Mesodermal cell (in vitro differentiated cells): Measurements from ENCODE around the gene OLFML1.

ENCODE experiments used
- H3K27ac ChIP-seq: 2 replicates; pipeline ENCODE4 v1.7.0; 2013; ENCODE audit warnings: mild to moderate bottlenecking, low read depth, low read length, moderate library complexity; ENCODE audit not compliant: severe bottlenecking
- H3K36me3 ChIP-seq: 2 replicates; pipeline ENCODE4 v1.7.1; 2013; ENCODE audit warnings: mild to moderate bottlenecking, low read length, moderate library complexity; ENCODE audit not compliant: control insufficient read depth, insufficient read depth
- H3K4me1 ChIP-seq: one replicate; pipeline ENCODE4 v1.7.1; 2013; ENCODE audit warnings: mild to moderate bottlenecking, low read length; ENCODE audit not compliant: insufficient read depth, control insufficient read depth, poor library complexity, severe bottlenecking
- H3K4me3 ChIP-seq: 2 replicates; pipeline ENCODE4 v1.7.0; 2013; ENCODE audit warnings: low read length, control low read depth, mild to moderate bottlenecking; ENCODE audit not compliant: insufficient read depth, poor library complexity, severe bottlenecking; ENCODE audit errors: extremely low read depth
- H3K9me3 ChIP-seq: 2 replicates; pipeline ENCODE4 v1.7.1; 2013; ENCODE audit warnings: mild to moderate bottlenecking, low read length, moderate library complexity; ENCODE audit not compliant: control insufficient read depth
- WGBS, 2 experiments: methylation state at CpG; one replicate each; pipeline ENCODE4 v1.1.5; 2013; ENCODE audit warnings: missing lambda C conversion rate in 2 of 2; ENCODE audit not compliant: insufficient coverage in 2 of 2; 5-methylcytosine and 5-hydroxymethylcytosine counted together

Gene OLFML1

GRCh38 chr11:7492253-7492652 is 6.9 kb downstream of the OLFML1 start:
- peaks cover 9% of the 10 kb centered on the region for H3K4me1 ChIP-seq
- WGBS, 2 experiments, result 100% methylated on average over 1 of the region's 1 CpG; no CpG with 5 or more reads in 1 of the 2 experiments
- H3K27ac ChIP-seq, result no peak overlapping the region
- H3K36me3 ChIP-seq, result no peaks in the 10 kb centered on the region
- H3K4me3 ChIP-seq, result no peak overlapping the region
- no peaks in the 10 kb centered on the region for H3K9me3 ChIP-seq

DNA sequence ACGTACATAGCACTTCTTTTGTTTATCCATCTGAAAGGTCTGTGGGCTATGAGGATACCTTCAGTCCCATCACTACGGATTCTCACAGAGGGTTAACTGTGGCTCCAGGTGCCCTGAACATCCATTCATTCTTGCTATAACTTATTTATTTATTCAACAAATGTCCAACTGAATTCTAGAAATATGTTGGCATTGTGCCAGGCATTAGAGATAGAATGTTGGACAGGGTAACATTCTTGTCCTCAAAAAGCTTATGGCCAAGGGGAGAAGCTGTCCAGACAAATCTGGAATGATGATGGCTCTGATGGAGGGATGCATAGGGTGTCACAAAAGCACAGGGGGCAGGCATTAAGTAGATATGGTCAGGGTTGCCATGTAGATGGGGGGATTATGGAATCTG is 8.4 kb downstream of the OLFML1 start:
- H3K36me3 ChIP-seq, result no peaks in the 10 kb centered on the region
- 63 to 87% methylated on average over 1 to 2 of the region's 2 CpGs for WGBS, 2 experiments

DNA sequence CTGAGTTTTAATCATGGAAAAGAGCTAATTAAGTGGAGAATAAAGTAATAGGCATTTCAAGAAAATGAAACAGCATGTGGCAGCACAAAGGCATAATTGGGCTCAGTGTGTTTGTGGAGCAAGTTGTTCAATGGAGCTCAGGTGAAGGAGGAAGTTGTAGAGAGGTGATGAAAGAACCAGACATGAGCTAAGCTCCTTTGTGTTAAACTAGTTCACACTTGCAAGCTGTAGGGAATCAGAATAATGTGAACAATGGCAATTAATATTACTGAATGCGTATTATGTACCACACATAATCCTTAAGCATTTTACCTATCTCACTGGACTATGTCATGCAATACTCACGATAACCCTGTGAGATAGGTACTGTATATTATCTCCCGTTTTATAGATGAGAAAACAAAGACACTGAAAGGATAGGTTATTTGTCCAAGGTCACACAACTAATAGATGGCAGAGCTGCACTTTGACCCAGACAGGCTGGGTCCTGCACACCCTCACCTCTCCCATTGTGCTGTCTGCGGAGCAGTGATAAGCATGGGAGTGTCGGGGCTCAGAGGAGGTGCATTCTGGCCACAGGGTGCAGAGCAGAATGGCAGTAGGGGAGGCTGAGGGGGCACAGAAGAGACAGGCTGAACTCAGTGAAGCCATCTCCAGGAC is 8.9 kb downstream of the OLFML1 start:
- H3K4me1 ChIP-seq, result peaks cover 9% of the 10 kb centered on the region
- no peaks in the 10 kb centered on the region for H3K36me3 ChIP-seq
- H3K9me3 ChIP-seq, result no peaks in the 10 kb centered on the region
- WGBS, 2 experiments, result 86 to 100% methylated on average over 2 to 3 of the region's 5 CpGs
- no peak overlapping the region for H3K4me3 ChIP-seq
- H3K27ac ChIP-seq, result no peak overlapping the region

More for the DNA sequence above, 8.4 kb downstream of the OLFML1 start:
- no peak overlapping the region for H3K27ac ChIP-seq
- H3K4me1 ChIP-seq, result peaks cover 9% of the 10 kb centered on the region
- H3K4me3 ChIP-seq, result no peak overlapping the region
- no peaks in the 10 kb centered on the region for H3K9me3 ChIP-seq

- Histone ChIP-seq H3K4me1 (peaks cover 2% of the 10 kb centered on the region), H3K4me3 (no peak overlapping the region), H3K36me3 (no peaks in the 10 kb centered on the region), H3K9me3 (no peaks in the 10 kb centered on the region), H3K27ac (no peak overlapping the region)
- 87 to 92% methylated on average over 3 to 4 of the region's 4 CpGs for WGBS, 2 experiments
Measured at GRCh38 chr11:7495882-7496551, 10.7 kb downstream of the OLFML1 start.

GRCh38 chr11:7498193-7498592 is 12.9 kb downstream of the OLFML1 start:
- no peak overlapping the region for H3K27ac ChIP-seq
- H3K9me3 ChIP-seq, result no peaks in the 10 kb centered on the region
- H3K4me1 ChIP-seq, result no peaks in the 10 kb centered on the region
- H3K4me3 ChIP-seq, result no peak overlapping the region
- 78 to 86% methylated on average over 1 to 2 of the region's 4 CpGs for WGBS, 2 experiments
- H3K36me3 ChIP-seq, result no peaks in the 10 kb centered on the region

DNA sequence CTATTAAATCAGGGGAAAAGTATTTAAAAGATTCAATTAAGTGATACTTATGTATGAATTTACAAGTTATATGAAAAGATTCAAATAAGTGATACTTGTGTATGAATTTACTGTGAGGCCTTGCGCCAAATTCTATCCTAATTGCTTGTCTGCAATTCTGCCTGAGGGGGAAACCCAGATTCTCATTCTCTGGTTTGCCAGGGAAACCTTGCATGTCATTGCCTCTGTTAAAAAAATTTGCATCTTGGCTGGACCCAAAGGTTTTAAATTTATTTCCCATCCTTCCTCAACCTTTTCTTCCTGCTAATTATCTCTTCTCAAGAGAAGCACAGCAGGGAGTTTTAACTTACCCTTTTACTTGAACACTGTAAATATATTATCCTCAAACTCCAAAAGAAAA is 13.8 kb downstream of the OLFML1 start:
- 67 to 88% methylated on average over 1 of the region's 1 CpG for WGBS, 2 experiments
- H3K27ac ChIP-seq, result no peak overlapping the region
- H3K36me3 ChIP-seq, result no peaks in the 10 kb centered on the region
- no peaks in the 10 kb centered on the region for H3K4me1 ChIP-seq
- no peak overlapping the region for H3K4me3 ChIP-seq
- no peaks in the 10 kb centered on the region for H3K9me3 ChIP-seq

DNA sequence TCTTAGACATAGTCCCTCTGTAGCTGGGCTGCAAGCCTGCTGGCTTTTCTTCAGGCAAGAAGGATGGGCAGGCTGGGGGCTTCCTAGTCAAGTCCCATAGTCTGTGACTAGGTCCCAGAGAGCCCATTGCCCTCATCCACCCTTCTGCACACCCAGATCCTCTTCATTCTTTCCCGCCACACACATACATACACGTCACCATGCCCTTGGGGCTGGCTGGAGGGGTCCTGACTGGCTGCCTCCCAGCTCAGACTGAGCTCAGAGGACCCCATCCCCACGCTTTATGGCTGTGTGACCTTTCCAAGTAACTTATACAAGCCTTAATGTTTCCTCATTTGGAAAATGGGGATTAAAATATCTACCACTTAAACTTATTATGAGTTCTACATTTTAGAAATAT is 14.9 kb downstream of the OLFML1 start:
- Histone ChIP-seq H3K27ac (no peak overlapping the region), H3K4me1 (no peaks in the 10 kb centered on the region), H3K4me3 (no peak overlapping the region), H3K36me3 (no peaks in the 10 kb centered on the region), H3K9me3 (no peaks in the 10 kb centered on the region)
- 87% methylated on average over 2 of the region's 3 CpGs; no CpG with 5 or more reads in 1 of the 2 experiments for WGBS, 2 experiments

GRCh38 chr11:7501251-7501650 is 15.9 kb downstream of the OLFML1 start:
- H3K36me3 ChIP-seq, result no peaks in the 10 kb centered on the region
- no peak overlapping the region for H3K27ac ChIP-seq
- no peaks in the 10 kb centered on the region for H3K4me1 ChIP-seq
- H3K4me3 ChIP-seq, result no peak overlapping the region
- H3K9me3 ChIP-seq, result no peaks in the 10 kb centered on the region
- 57 to 68% methylated on average over 1 to 3 of the region's 3 CpGs for WGBS, 2 experiments

GRCh38 chr11:7501894-7502293 is 16.6 kb downstream of the OLFML1 start:
- H3K4me1 ChIP-seq, result no peaks in the 10 kb centered on the region
- 81 to 97% methylated on average over 4 of the region's 4 CpGs for WGBS, 2 experiments

GRCh38 chr11:7506243-7506642 is 20.9 kb downstream of the OLFML1 start:
- WGBS, 2 experiments, result 89 to 100% methylated on average over 1 of the region's 3 CpGs
- Histone ChIP-seq H3K4me1 (no peaks in the 10 kb centered on the region), H3K9me3 (no peaks in the 10 kb centered on the region)

More at GRCh38 chr11:7501894-7502293, 16.6 kb downstream of the OLFML1 start:
- H3K9me3 ChIP-seq, result no peaks in the 10 kb centered on the region
- no peaks in the 10 kb centered on the region for H3K36me3 ChIP-seq
- H3K4me3 ChIP-seq, result no peak overlapping the region
- H3K27ac ChIP-seq, result no peak overlapping the region

DNA sequence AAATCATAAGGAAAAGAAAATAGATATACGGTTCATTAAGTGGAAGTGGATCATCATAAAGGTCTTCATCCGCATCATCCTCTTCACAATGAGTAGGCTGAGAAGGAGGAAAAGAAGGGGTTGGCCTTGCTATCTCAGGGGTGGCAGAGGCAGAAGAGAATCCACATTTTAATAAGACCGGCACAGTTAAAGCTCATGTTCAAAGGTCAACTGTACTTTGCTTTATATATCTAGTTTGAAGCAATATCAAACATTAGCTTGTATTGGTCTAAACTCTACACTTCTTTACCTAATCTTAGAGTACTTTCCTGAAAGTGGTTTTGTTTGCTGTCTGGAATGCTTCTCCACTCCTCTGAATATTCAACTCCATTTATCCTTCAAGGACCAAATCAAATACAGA is 22.8 kb downstream of the OLFML1 start:
- Histone ChIP-seq H3K9me3 (no peaks in the 10 kb centered on the region), H3K4me3 (no peak overlapping the region), H3K4me1 (peaks cover 5% of the 10 kb centered on the region), H3K36me3 (no peaks in the 10 kb centered on the region), H3K27ac (no peak overlapping the region)
- 83 to 100% methylated on average over 1 to 2 of the region's 3 CpGs for WGBS, 2 experiments

More at GRCh38 chr11:7506243-7506642, 20.9 kb downstream of the OLFML1 start:
- Histone ChIP-seq H3K27ac (no peak overlapping the region), H3K36me3 (no peaks in the 10 kb centered on the region), H3K4me3 (no peak overlapping the region)
